K562 (cell line): ENCODE results near the gene AGBL1. TPM values are rescaled to one million over a fixed set of nuclear protein-coding genes. Genes with fewer than 3 reads are reported as not detected.

Experiments
- ATAC-seq: fragments of 200-7000 bp; cut with Tn5 transposase; 3 replicates; pipeline ENCODE4 v1.9.1; 2020; ENCODE audit warnings: moderate library complexity
- BruUV-seq: library from RNA; stranded (reverse); fragments of 400-500 nt; replicated peaks from 2 replicates; lab custom pipeline; 2021; lab: Mats Ljungman, UMichigan
- CTCF ChIA-PET: fragments of 300-600 bp; formaldehyde crosslinking; extraction: SDS; loops from one replicate; lab custom pipeline; 2021; ENCODE audit warnings: low intra/inter-chr PET ratio; lab: Yijun Ruan, JAX
- POLR2A ChIA-PET: fragments of 300-600, 350-650 bp; sonication (Branson Sonifier 250); formaldehyde crosslinking; extraction: SDS; loops from one replicate; lab custom pipeline; 2021; ENCODE audit warnings: antibody characterized with exemption, inconsistent platforms; lab: Yijun Ruan, JAX
- DNase-seq, 4 experiments: peaks; one replicate each; pipeline versions ENCODE4 v3.0.0 to v3.0.0-alpha.2; 2011 to 2018; ENCODE audit warnings: low spot score in 3 of 4, mixed read lengths in 3 of 4; ENCODE audit errors: extremely low read depth in 1 of 4
- FAIRE-seq: peaks from 2 replicates; lab custom pipeline; 2011; peaks lifted over from hg19 to GRCh38; lab: Jason Lieb, UNC
- H2AFZ ChIP-seq: 2 replicates; pipeline ENCODE4 v1.6.0; 2011; ENCODE audit warnings: low read depth, low read length, control low read depth, inconsistent platforms
- H3K27ac ChIP-seq: fragments of 200-600 bp; 3 replicates; pipeline ENCODE4 v1.8.0; 2011; ENCODE audit warnings: low read depth, mild to moderate bottlenecking, control low read depth, inconsistent platforms, low read length, moderate library complexity, mixed read lengths; ENCODE audit errors: extremely low read depth
- H3K27me3 ChIP-seq, 2 experiments: fragments of 300-600 bp in 1 of 2; 2 replicates in 1 of 2; 3 replicates in 1 of 2; pipeline versions ENCODE4 v1.6.0 to v1.8.0; 2011; ENCODE audit warnings: inconsistent platforms in 2 of 2, low read length in 2 of 2, mild to moderate bottlenecking in 1 of 2, mixed read lengths in 1 of 2, moderate library complexity in 1 of 2; ENCODE audit not compliant: control insufficient read depth in 2 of 2, insufficient read depth in 2 of 2
- H3K36me3 ChIP-seq: fragments of 300-600 bp; 3 replicates; pipeline ENCODE4 v1.8.0; 2011; ENCODE audit warnings: mild to moderate bottlenecking, low read length, inconsistent platforms; ENCODE audit not compliant: control insufficient read depth, insufficient read depth
- H3K4me1 ChIP-seq, 2 experiments: fragments of 200-600 bp in 1 of 2; replicated peaks in 1 of 2; 2 replicates in 1 of 2; 3 replicates in 1 of 2; pipeline versions ENCODE4 v1.5.1 to v1.8.0; 2011; ENCODE audit warnings: inconsistent platforms in 2 of 2, low read length in 2 of 2, mild to moderate bottlenecking in 1 of 2, mixed read lengths in 1 of 2, moderate library complexity in 1 of 2; ENCODE audit not compliant: control insufficient read depth in 2 of 2, insufficient read depth in 2 of 2
- H3K4me2 ChIP-seq: 2 replicates; pipeline ENCODE4 v1.6.1; 2011; ENCODE audit warnings: low read length, control low read depth, inconsistent platforms, mixed read lengths; ENCODE audit not compliant: insufficient read depth
- H3K4me3 ChIP-seq: fragments of 200-600 bp; sonication (generic), shearing (Covaris generic); 2 replicates; pipeline ENCODE4 v1.5.1; 2016; ENCODE audit warnings: control low read depth, inconsistent platforms
- H3K79me2 ChIP-seq: fragments of 200-600 bp; 3 replicates; pipeline ENCODE4 v1.8.0; 2011; ENCODE audit warnings: low read length, inconsistent platforms; ENCODE audit not compliant: control insufficient read depth, insufficient read depth
- H3K9ac ChIP-seq, 2 experiments: 2 replicates each; pipeline versions ENCODE4 v1.6.0 to v1.6.1; 2011; ENCODE audit warnings: low read depth in 2 of 2, low read length in 2 of 2, control low read depth in 1 of 2, inconsistent platforms in 1 of 2, mild to moderate bottlenecking in 1 of 2, mixed read lengths in 1 of 2; ENCODE audit not compliant: insufficient read depth in 1 of 2
- H3K9me1 ChIP-seq: one replicate; pipeline ENCODE4 v1.6.0; 2011; ENCODE audit warnings: inconsistent platforms, mild to moderate bottlenecking, low read length, moderate library complexity; ENCODE audit not compliant: control insufficient read depth, insufficient read depth
- H3K9me3 ChIP-seq: replicated peaks from 2 replicates; pipeline ENCODE4 v1.5.1; 2011; ENCODE audit warnings: low read depth, low read length, inconsistent platforms; ENCODE audit not compliant: control insufficient read depth, insufficient read depth
- H4K20me1 ChIP-seq: replicated peaks from 2 replicates; pipeline ENCODE4 v1.6.1; 2011; ENCODE audit warnings: low read length, inconsistent platforms, mixed read lengths; ENCODE audit not compliant: control insufficient read depth, insufficient read depth
- DIDO1 ChIP-seq: fragments of 450-650 bp; IDR thresholded peaks from 2 replicates; pipeline ENCODE4 v1.6.1; 2016; ENCODE audit warnings: low read depth, missing biosample characterization, missing genetic modification characterization
- ELF1 ChIP-seq: fragments of 200-800 bp; sonication (Bioruptor generic); IDR thresholded peaks from 2 replicates; pipeline ENCODE4 v1.6.1; 2016; ENCODE audit warnings: missing genetic modification characterization, missing compliant biosample characterization
- ERF ChIP-seq: fragments of 450-650 bp; formaldehyde crosslinking; IDR thresholded peaks from 2 replicates; pipeline ENCODE4 v1.4.0; 2020; ENCODE audit warnings: mild to moderate bottlenecking, mixed read lengths
- HDAC2 ChIP-seq: fragments of 450-650 bp; IDR thresholded peaks from 2 replicates; pipeline ENCODE4 v1.6.1; 2016; ENCODE audit warnings: mild to moderate bottlenecking
- HIVEP1 ChIP-seq: fragments of 250-450 bp; sonication (Bioruptor Pico); IDR thresholded peaks from 2 replicates; pipeline ENCODE4 v1.4.0; 2020; ENCODE audit warnings: mild to moderate bottlenecking
- HNRNPLL ChIP-seq: fragments of 200-400 bp; formaldehyde crosslinking; IDR thresholded peaks from 2 replicates; pipeline ENCODE4 v1.6.1; 2017; ENCODE audit warnings: low read length, low read depth, mild to moderate bottlenecking; ENCODE audit not compliant: poor library complexity, severe bottlenecking
- L3MBTL2 ChIP-seq: fragments of 450-650 bp; IDR thresholded peaks from 2 replicates; pipeline ENCODE4 v1.6.1; 2016; ENCODE audit warnings: mild to moderate bottlenecking, moderate library complexity
- NFIC ChIP-seq: fragments of 450-650 bp; IDR thresholded peaks from 2 replicates; pipeline ENCODE4 v1.6.1; 2017; ENCODE audit warnings: mild to moderate bottlenecking, inconsistent platforms
- NFXL1 ChIP-seq: fragments of 450-650 bp; formaldehyde crosslinking; IDR thresholded peaks from 2 replicates; pipeline ENCODE4 v1.4.0; 2021; ENCODE audit warnings: mild to moderate bottlenecking
- NR1H2 ChIP-seq: sonication (generic); formaldehyde crosslinking; IDR thresholded peaks from 2 replicates; pipeline ENCODE4 v1.4.0; 2020; ENCODE audit warnings: mild to moderate bottlenecking, missing genetic modification reagents
- NR2C2 ChIP-seq, 2 experiments: fragments of 200-800 bp in 1 of 2; sonication (Bioruptor generic) in 1 of 2; sonication (generic) in 1 of 2; formaldehyde crosslinking in 1 of 2; IDR thresholded peaks; 2 replicates each; pipeline versions ENCODE4 v1.6.1 to v1.8.0; 2016 to 2022; ENCODE audit warnings: mild to moderate bottlenecking in 1 of 2, missing compliant biosample characterization in 1 of 2, missing genetic modification characterization in 1 of 2, missing genetic modification reagents in 1 of 2
- POLR3A ChIP-seq: IDR thresholded peaks from 2 replicates; pipeline ENCODE4 v1.6.1; 2011; ENCODE audit warnings: borderline replicate concordance, mild to moderate bottlenecking, moderate library complexity; ENCODE audit not compliant: insufficient read length, insufficient read depth; ENCODE audit errors: extremely low read depth
- RBM14 ChIP-seq: fragments of 200-400 bp; formaldehyde crosslinking; IDR thresholded peaks from 2 replicates; pipeline ENCODE4 v1.6.1; 2018; ENCODE audit warnings: low read depth, mild to moderate bottlenecking, low read length, moderate library complexity, borderline replicate concordance; ENCODE audit not compliant: insufficient read depth
- ZNF134 ChIP-seq: fragments of 250-450 bp; sonication (Bioruptor Pico); conservative IDR thresholded peaks from 2 replicates; pipeline ENCODE4 v1.4.0; 2020
- ZNF253 ChIP-seq: fragments of 250-450 bp; sonication (Bioruptor Pico); conservative IDR thresholded peaks from 2 replicates; pipeline ENCODE4 v1.6.1; 2021; ENCODE audit warnings: mild to moderate bottlenecking
- ZNF384 ChIP-seq: IDR thresholded peaks from 2 replicates; pipeline ENCODE4 v1.6.1; 2012; ENCODE audit warnings: low read depth, low read length, improper control_type of control experiment
- WGBS: fragments of 100-300 bp; shearing (Covaris generic); methylation state at CpG from one replicate; pipeline ENCODE4 v1.1.6; 2016; ENCODE audit warnings: low coverage, mixed read lengths; ENCODE audit not compliant: insufficient coverage; ENCODE audit errors: missing lambda C conversion rate; 5-methylcytosine and 5-hydroxymethylcytosine counted together
- in situ Hi-C: fragments of 300-500 bp; cut with MboI; formaldehyde crosslinking; loops from 4 replicates; pipeline ENCODE4 v1.15.0; 2018; ENCODE audit warnings: inconsistent platforms, mixed read lengths
- intact Hi-C: fragments of 100-400 bp; cut with micrococcal nuclease; formaldehyde crosslinking; loops from 2 replicates; pipeline ENCODE4 v1.14.2; 2022
- polyA plus RNA-seq, 8 experiments: library from polyadenylated mRNA; depleted of rRNA in 4 of 8; stranded (reverse) in 5 of 8; unstranded in 3 of 8; fragments of >200 nt; fragmentation: Nextera tagmentation in 2 of 8; fragmentation: Illumina TruSeq in 1 of 8; extraction: Ambion mirVana in 2 of 8; extraction: Trizol in 1 of 8; gene quantifications; 2 replicates each; pipeline versions ENCODE4 v1.2.1 to v1.2.3, GENCODE V29; 2011 to 2014; ENCODE audit warnings: inconsistent platforms in 1 of 8, missing spikeins in 1 of 8
- total RNA-seq, 7 experiments: library from RNA; depleted of rRNA in 6 of 7; stranded (reverse); fragments of >200 nt in 6 of 7; fragmentation: Illumina TruSeq in 2 of 7; extraction: Trizol in 2 of 7; gene quantifications; 2 replicates each; pipeline versions ENCODE4 v1.2.1 to v1.2.3, GENCODE V29; 2011 to 2021; ENCODE audit warnings: low replicate concordance in 1 of 7
- TF ChIP-seq, protein P1 (sequence below): sonication (generic); formaldehyde crosslinking; IDR thresholded peaks from 2 replicates; pipeline ENCODE4 v1.8.0; 2022; ENCODE audit warnings: mild to moderate bottlenecking, missing genetic modification reagents

AGBL1 gene
- total and polyA plus RNA-seq, 9 of the 15 experiments (the other 6 are each of a cell fraction or from before 2014, with no cell fraction given) = not detected

DNA sequence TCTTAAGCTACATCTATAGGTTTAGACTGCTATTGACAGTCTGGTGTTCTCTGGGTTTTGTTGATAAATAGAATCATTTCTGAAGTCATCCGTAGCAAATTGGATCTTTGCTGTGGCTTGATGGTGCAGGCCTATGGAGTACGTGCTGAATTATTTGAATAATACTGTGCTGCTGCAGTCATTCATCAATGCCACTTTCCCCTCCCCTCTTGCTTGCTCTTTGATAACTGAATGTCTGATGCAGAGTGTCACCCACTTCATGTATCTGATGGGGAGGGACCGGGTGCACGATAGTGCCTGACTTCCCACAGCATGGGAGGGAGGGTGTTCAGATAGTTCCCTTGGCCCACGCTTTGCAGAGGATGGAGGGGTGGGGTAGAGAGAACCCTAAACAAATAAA, 179.9 kb downstream of the AGBL1 start:
- DNase-seq (no peak), FAIRE-seq (no peak)
- CTCF ChIA-PET = no interaction called here
- H4K20me1 ChIP-seq = no peaks in the 10 kb centered on the region
- no peak overlapping the region for H3K4me2 ChIP-seq
- peaks cover 2% of the 10 kb centered on the region; the same call in 1 of the 2 replicates for H3K9me3 ChIP-seq
- H3K27ac ChIP-seq = no peak overlapping the region
- no peaks in the 10 kb centered on the region for H3K27me3 ChIP-seq
- TF ChIP-seq POLR3A (no peak), ZNF253 (CRISPR knock-in tag) (no peak)
- TF ChIP-seq, all 486 proteins: peak for 0
- H3K79me2 ChIP-seq = no peaks in the 10 kb centered on the region
- H3K9ac ChIP-seq = no peak overlapping the region
- no peaks in the 10 kb centered on the region for H3K36me3 ChIP-seq
- POLR2A ChIA-PET = no interaction called here
- H3K9me1 ChIP-seq = no peaks in the 10 kb centered on the region
- no peaks in the 10 kb centered on the region for H3K4me1 ChIP-seq
- no peak overlapping the region for H3K4me3 ChIP-seq
- BruUV-seq = no TSS peak
- in situ Hi-C loops (no loop called here), intact Hi-C loops (no loop called here)
- 0% methylated on average over 5 of the region's 5 CpGs for WGBS
- H2AFZ ChIP-seq = no peak overlapping the region
- no peak for ATAC-seq

DNA sequence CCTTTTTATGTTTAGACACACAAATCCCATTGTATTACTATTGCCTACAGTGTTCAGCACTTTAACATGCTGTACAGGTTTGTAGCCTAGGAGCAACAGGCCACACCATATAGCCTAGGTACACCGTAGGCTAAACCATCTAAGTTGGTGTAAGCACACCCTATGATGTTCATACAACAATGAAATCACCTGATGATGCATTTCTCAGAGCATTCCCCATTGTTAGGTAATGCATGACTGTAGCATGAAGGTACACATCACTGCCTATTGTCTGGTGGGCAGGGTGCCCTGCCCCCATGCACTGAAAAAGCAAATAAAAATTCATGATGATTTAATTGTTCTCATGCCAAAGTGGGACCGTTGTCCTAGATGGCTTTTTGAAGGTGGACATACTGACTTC, 183.6 kb downstream of the AGBL1 start:
- Histone ChIP-seq H4K20me1 (no peaks in the 10 kb centered on the region), H2AFZ (no peak overlapping the region), H3K4me3 (no peak overlapping the region), H3K9ac (no peak overlapping the region), H3K79me2 (no peaks in the 10 kb centered on the region), H3K4me1 (no peaks in the 10 kb centered on the region), H3K9me1 (no peaks in the 10 kb centered on the region), H3K9me3 (peaks cover 2% of the 10 kb centered on the region; the same call in 1 of the 2 replicates), H3K27ac (no peak overlapping the region), H3K4me2 (no peak overlapping the region), H3K27me3 (no peaks in the 10 kb centered on the region), H3K36me3 (no peaks in the 10 kb centered on the region)
- POLR2A ChIA-PET = no interaction called here
- WGBS = 0% methylated on average over 2 of the region's 2 CpGs
- intact Hi-C loops (no loop called here), in situ Hi-C loops (no loop called here)
- BruUV-seq = no TSS peak
- DNase-seq (no peak), FAIRE-seq (no peak), ATAC-seq (no peak)
- CTCF ChIA-PET = no interaction called here
- TF ChIP-seq ZNF134 (no peak), HDAC2 (no peak), ERF (CRISPR knock-in tag) (no peak), NR2C2 (CRISPR knock-in tag; IDR thresholded peaks at IDR 0.05) (no peak), NR2C2 (tag; IDR thresholded peaks at IDR 0.05) (no peak), DIDO1 (tag) (no peak), ELF1 (tag) (no peak), ZNF384 (no peak), NR1H2 (CRISPR knock-in tag) (no peak), RBM14 (no peak), HIVEP1 (CRISPR knock-in tag) (no peak), HNRNPLL (no peak), NFXL1 (CRISPR knock-in tag) (no peak), L3MBTL2 (no peak), NFIC (no peak)
- TF ChIP-seq, protein P1, sequence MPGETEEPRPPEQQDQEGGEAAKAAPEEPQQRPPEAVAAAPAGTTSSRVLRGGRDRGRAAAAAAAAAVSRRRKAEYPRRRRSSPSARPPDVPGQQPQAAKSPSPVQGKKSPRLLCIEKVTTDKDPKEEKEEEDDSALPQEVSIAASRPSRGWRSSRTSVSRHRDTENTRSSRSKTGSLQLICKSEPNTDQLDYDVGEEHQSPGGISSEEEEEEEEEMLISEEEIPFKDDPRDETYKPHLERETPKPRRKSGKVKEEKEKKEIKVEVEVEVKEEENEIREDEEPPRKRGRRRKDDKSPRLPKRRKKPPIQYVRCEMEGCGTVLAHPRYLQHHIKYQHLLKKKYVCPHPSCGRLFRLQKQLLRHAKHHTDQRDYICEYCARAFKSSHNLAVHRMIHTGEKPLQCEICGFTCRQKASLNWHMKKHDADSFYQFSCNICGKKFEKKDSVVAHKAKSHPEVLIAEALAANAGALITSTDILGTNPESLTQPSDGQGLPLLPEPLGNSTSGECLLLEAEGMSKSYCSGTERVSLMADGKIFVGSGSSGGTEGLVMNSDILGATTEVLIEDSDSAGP (CRISPR knock-in tag) = no peak
